Bone marrow (tissue), 2 donors: Measurements from ENCODE around the gene ANP32A.
"Not testable (repeated sequence)": the region's sequence is repeated elsewhere in the genome, so short reads cannot be mapped to it uniquely, and the experiment has no call there.

Source experiments
- DNase-seq, 2 donors: peaks; one replicate each; lab custom pipeline; 2025; lab: John Stamatoyannopoulos, UW

The ANP32A gene

GRCh38 chr15:68820295-68821189 is at the start of gene ANP32A:
Gene ANP32A (minus strand): TSS chr15:68820895. CDS start chr15:68820751, 144 bp downstream.
- peak; percentile 81 to 85 for DNase-seq

- no peak for DNase-seq
These were observed 47.6 kb upstream of the ANP32A start for GRCh38 chr15:68868296-68868695.

GRCh38 chr15:68862415-68862814 is 41.7 kb upstream of the ANP32A start:
- no peak for DNase-seq

GRCh38 chr15:68858666-68859065 is 38.0 kb upstream of the ANP32A start:
- DNase-seq, result not testable (repeated sequence)

- not testable (repeated sequence) for DNase-seq
These were observed 36.7 kb upstream of the ANP32A start for GRCh38 chr15:68857443-68857842.

GRCh38 chr15:68852461-68852860 is 31.8 kb upstream of the ANP32A start:
- DNase-seq, result no peak

- DNase-seq, result no peak
These were observed 31.3 kb upstream of the ANP32A start for GRCh38 chr15:68851971-68852370.

- no peak for DNase-seq
These were observed 28.8 kb upstream of the ANP32A start for GRCh38 chr15:68849497-68849896.

GRCh38 chr15:68846851-68847439 is 26.2 kb upstream of the ANP32A start:
- no peak for DNase-seq

GRCh38 chr15:68844856-68845550 is 24.3 kb upstream of the ANP32A start:
- DNase-seq, result no peak

GRCh38 chr15:68843425-68844311 is 23.0 kb upstream of the ANP32A start:
- DNase-seq, result no peak

- DNase-seq, result no peak
These were observed 22.3 kb upstream of the ANP32A start for GRCh38 chr15:68842958-68843357.

GRCh38 chr15:68834346-68834745 is 13.7 kb upstream of the ANP32A start:
- no peak for DNase-seq

- no peak for DNase-seq
These were observed 13.1 kb upstream of the ANP32A start for GRCh38 chr15:68833700-68834331.

- no peak for DNase-seq
These were observed 9.6 kb upstream of the ANP32A start for GRCh38 chr15:68830141-68830785.

GRCh38 chr15:68829068-68829467 is 8.4 kb upstream of the ANP32A start:
- DNase-seq, result peak in 1 of 2 donors; percentile 48

- no peak for DNase-seq
These were observed 2.9 kb upstream of the ANP32A start for GRCh38 chr15:68823561-68823960.

GRCh38 chr15:68822818-68823217 is 2.1 kb upstream of the ANP32A start:
- no peak for DNase-seq

- no peak for DNase-seq
These were observed 1.2 kb upstream of the ANP32A start for GRCh38 chr15:68821841-68822381.

- DNase-seq, result no peak
These were observed 620 bp upstream of the ANP32A start for GRCh38 chr15:68821190-68821840.
